A673 (cell line): ENCODE data around the gene KCNJ5.

Source experiments
- EZH2 ChIP-seq: fragments of 200-600 bp; sonication (generic); IDR thresholded peaks from 2 replicates; pipeline ENCODE4 v1.6.1; 2017; ENCODE audit warnings: borderline replicate concordance, low read depth, mild to moderate bottlenecking, mixed read lengths, antibody characterized with exemption, low read length; ENCODE audit not compliant: poor library complexity, severe bottlenecking
- TF ChIP-seq, protein P1 (sequence below): fragments of 300-800, 200-600 bp; sonication (generic); conservative IDR thresholded peaks from 2 replicates; pipeline ENCODE4 v1.5.1; 2017; ENCODE audit warnings: low read depth, mild to moderate bottlenecking, antibody characterized with exemption, low read length, moderate library complexity, mixed read lengths

DNA sequence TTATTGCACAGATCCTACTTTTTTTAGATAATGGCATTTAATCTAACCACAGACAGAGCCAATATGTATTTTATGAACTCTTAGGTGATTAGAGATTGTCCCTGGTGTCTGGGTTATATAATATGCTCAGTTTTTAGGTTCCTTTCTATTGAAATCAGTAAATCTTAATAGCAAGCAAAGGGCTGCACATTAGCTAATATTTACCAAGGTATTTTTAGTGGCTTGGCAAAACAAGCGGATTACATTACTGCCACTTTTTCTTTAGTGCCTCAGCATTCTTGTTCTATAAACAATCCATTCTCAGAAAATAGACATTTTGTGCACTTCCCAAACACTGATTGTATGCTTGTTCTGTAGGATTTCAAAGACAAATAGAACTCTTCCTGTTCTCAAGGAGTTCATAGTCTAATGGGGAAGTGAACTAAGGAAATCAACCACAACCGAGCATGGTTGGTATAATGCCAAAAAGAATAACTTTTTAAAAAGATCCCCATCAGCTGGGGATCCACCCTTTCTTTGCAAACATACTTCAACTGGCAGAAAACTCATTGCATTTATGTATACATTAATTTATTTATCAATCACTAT, 47.9 kb upstream of the KCNJ5 start:
- TF ChIP-seq, protein P1, sequence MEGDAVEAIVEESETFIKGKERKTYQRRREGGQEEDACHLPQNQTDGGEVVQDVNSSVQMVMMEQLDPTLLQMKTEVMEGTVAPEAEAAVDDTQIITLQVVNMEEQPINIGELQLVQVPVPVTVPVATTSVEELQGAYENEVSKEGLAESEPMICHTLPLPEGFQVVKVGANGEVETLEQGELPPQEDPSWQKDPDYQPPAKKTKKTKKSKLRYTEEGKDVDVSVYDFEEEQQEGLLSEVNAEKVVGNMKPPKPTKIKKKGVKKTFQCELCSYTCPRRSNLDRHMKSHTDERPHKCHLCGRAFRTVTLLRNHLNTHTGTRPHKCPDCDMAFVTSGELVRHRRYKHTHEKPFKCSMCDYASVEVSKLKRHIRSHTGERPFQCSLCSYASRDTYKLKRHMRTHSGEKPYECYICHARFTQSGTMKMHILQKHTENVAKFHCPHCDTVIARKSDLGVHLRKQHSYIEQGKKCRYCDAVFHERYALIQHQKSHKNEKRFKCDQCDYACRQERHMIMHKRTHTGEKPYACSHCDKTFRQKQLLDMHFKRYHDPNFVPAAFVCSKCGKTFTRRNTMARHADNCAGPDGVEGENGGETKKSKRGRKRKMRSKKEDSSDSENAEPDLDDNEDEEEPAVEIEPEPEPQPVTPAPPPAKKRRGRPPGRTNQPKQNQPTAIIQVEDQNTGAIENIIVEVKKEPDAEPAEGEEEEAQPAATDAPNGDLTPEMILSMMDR, result no peak
- no peak for TF ChIP-seq EZH2
